Amniotic epithelial cell (primary cell): Measurements from ENCODE around the gene PACS1.
"Not testable (repeated sequence)": the region's sequence is repeated elsewhere in the genome, so short reads cannot be mapped to it uniquely, and the experiment has no call there.

Experiments used
- DNase-seq: peaks from one replicate; pipeline ENCODE4 v3.0.0-alpha.2; 2010; ENCODE audit warnings: low read depth

The PACS1 gene

DNA sequence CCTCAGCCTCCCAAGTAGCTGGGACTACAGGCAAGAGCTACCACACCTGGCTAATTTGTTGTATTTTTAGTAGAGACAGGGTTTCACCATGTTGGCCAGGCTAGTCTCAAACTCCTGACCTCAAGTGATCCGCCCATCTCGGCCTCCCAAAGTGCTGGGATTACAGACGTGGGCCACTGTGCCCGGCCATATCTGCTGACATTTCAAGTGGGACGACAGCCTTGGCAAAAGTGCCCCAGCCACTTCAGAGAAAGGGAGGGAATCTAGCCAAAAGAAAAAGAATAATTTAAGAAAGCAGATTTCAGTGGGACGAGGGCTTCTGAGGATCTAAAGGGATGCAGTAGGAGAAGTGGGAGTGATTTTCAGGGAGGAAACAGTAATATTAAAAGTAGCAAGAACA, 183.0 kb downstream of the PACS1 start:
- not testable (repeated sequence) for DNase-seq

DNA sequence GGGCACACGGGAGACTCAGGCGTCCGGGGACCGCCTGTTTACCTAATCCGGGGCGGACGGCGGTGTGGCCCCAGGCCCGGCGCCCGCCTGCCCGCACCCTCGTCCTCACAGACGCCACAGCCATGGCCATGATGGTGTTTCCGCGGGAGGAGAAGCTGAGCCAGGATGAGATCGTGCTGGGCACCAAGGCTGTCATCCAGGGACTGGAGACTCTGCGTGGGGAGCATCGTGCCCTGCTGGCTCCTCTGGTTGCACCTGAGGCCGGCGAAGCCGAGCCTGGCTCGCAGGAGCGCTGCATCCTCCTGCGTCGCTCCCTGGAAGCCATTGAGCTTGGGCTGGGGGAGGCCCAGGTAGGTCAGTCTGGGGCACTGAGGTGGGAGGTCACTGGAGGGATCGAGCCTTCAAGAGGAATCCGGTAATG, 188.4 kb downstream of the PACS1 start:
- DNase-seq: no peak

DNA sequence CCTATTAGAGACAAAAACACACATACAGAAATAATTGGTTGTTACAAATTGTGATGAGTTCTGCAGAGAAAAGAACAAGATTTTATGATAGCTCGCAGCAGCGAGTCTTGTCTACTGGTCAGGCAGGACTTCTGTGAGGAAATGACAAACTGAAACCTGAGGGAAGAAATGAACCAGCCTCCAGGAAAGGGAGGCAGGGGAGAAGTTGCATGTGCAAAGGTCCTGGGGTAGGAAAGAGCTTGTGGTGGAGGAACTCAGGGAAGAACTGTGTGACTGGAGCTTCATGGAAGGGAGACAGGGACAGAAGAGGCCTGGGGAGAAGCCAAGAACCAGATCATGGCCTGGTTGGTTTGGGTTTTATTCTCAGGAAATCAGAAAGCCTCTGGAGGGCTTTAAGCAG, 189.2 kb downstream of the PACS1 start:
- DNase-seq: no peak

DNA sequence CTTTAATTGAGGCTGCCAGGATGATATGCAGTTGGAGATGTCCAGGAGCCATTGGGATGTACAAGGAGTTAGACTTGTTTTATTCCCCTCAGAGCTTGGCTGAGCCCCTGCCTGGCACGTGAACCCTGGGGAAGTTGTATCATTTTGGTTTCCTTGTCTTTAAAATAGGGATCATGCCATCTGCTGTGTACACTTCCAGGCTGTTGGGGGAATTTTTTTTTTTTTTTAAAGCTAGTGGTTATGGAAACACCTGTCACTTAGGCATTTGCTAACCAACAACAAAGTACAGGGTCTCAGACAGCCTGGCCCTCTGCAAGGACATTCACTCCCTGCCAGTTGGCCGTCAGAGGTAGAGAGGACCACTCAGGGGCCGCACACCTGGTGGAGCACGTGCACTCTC, 189.9 kb downstream of the PACS1 start:
- DNase-seq: no peak

DNA sequence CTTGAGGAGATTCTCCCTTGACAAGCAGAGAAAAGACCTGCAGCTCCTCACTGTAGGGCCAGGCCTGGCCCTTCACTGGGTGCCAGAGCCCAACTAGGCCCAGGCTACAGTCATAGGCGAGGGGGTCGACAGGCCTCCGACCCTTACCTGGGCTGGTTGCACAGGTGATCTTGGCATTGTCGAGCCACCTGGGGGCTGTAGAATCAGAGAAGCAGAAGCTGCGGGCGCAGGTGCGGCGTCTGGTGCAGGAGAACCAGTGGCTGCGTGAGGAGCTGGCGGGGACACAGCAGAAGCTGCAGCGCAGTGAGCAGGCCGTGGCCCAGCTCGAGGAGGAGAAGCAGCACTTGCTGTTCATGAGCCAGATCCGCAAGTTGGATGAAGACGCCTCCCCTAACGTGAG, 191.5 kb downstream of the PACS1 start:
- DNase-seq: no peak

DNA sequence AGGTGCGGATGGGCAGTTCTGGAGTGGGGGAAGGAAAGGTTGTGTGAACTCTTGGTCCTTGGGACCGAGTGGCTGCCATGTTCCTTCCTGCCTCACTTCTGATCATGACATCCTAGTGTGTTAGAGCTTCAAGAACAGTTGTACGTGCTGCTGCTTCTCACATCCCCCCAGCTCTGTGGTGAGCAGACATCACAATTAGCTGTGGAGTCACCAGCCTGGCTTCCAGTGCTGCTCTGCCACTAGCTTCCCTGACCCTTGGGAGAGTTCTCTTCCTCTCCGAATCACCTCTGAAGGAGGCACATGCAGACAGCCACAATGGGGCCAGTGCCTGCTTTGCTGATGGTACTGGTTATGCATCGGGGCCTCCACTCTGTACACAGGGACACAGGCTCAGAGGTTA, 192.1 kb downstream of the PACS1 start:
- no peak for DNase-seq

DNA sequence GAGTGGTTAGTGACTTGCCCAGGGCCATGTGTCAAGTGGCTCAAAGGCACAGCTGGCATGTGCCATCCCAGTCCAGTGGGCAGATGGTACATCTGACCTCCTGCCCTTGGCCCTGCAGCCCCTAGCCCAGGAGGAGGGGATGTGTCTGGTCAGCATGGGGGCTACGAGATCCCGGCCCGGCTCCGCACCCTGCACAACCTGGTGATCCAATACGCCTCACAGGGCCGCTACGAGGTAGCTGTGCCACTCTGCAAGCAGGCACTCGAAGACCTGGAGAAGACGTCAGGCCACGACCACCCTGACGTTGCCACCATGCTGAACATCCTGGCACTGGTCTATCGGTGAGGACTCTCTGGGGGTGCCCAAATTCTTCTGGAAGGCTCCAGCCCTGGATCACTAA, 192.6 kb downstream of the PACS1 start:
- no peak for DNase-seq

DNA sequence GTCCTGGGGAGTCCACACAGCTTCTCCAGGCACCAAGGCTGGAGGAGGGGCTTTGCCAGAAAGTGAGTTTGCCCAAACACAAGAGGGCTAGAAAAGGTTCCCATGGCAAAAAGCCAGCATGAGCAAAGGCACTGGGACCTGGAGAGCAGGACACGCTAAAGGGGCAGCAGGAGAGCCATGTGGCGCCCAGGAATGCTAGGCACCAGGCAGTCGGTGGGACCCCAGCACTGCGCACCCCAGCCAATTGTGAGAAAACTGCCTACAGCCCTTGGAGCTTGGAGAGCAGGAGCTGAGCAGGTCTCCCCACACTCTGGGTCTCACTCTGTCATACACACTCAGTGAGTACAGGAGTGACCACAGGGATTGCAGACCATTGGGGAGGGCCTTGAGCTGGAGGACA, 193.2 kb downstream of the PACS1 start:
- DNase-seq: no peak

DNA sequence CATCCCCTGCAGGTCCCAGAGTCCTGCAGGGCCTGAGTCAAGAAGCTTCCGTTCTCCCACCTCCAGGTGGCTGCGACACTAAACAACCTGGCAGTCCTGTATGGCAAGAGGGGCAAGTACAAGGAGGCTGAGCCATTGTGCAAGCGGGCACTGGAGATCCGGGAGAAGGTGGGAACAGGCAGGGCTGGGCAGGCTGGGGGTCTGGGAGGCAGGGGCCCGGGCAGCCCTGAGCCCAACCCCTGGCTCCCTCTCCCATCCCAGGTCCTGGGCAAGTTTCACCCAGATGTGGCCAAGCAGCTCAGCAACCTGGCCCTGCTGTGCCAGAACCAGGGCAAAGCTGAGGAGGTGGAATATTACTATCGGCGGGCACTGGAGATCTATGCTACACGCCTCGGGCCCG, 193.7 kb downstream of the PACS1 start:
- DNase-seq: no peak

DNA sequence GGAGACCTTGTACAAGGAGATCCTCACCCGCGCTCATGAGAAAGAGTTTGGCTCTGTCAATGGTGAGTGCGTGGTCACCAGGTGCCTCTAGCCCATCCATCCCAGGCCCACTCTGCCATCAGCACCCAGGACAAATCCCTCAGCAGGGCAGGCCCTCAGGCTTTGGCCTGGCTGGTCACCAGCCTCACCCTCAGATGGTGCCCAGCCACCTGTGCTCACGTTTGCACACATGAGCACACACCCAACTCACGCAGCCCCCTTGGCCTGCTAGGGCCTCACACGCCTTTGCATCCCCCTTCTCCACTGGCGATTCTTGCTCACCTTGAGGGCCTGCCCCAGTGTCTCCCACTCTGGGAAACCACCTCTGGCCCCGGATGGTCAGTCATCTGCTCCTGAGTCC, 194.3 kb downstream of the PACS1 start:
- no peak for DNase-seq

DNA sequence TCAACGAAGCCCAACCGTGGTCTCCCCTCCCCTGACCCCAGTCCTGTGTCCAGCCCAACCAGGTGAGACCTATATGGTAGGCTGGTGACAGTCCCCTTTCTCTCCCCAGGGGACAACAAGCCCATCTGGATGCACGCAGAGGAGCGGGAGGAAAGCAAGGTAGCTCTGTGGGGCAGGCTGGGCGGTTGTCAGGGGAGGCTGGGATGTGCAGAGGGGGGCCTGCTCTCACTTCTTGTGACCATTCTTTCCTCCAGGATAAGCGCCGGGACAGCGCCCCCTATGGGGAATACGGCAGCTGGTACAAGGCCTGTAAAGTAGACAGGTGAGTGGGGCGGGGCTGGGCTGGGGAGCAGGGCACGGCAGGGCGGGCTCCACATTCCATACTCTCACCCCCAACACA, 194.8 kb downstream of the PACS1 start:
- DNase-seq: no peak

DNA sequence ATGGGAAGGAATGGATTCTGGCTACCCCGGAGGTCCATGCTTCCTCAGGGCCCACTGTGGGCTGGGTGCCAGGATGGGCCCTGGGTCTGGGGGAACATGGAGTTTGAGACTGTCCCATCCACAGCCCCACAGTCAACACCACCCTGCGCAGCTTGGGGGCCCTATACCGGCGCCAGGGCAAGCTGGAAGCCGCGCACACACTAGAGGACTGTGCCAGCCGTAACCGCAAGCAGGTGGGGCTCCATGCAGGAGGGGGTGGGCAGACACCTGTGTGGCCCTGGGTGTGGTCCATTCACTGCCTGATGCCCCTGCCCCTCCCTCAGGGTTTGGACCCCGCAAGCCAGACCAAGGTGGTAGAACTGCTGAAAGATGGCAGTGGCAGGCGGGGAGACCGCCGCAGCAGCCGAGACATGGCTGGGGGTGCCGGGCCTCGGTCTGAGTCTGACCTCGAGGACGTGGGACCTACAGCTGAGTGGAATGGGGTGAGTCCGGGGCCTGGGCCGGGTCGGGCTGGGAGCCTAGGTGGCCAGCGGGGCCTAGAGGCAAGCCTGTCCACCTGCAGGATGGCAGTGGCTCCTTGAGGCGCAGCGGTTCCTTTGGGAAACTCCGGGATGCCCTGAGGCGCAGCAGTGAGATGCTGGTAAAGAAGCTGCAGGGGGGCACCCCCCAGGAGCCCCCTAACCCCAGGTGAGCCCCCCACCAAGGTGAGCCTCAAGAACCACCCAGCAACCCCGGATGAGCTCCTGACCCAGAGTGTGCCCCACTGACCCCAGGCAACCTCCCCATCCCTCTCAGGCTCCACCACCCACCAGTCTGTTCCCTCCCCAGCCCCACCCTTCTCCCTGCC, 195.7 kb downstream of the PACS1 start:
- no peak for DNase-seq

DNA sequence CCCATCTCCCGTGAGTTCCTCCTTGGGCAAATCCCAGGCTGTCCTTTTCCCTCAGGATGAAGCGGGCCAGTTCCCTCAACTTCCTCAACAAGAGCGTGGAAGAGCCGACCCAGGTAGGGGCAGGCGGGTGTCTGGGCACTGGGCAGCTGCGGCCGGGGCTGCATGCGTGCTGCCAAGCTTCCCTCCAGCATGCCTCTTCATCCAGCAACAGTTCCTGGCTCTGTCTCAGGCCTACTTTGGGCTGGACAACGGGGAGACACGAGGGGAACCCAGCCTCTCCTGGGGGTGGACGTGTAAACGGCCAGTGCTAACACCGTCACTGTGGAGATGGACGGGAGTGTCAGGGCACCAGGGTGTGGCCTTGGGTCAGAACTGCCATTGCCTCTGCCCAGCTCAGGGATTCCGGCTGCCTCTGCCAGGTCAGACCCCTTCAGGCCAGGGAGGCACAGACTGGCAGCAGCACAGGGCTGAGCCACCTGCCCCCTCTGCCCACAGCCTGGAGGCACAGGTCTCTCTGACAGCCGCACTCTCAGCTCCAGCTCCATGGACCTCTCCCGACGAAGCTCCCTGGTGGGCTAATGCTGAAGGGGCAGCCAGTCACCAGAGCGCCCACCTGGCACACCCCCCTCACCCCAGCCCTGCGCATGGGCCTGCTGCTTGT, 196.4 kb downstream of the PACS1 start:
- no peak for DNase-seq

DNA sequence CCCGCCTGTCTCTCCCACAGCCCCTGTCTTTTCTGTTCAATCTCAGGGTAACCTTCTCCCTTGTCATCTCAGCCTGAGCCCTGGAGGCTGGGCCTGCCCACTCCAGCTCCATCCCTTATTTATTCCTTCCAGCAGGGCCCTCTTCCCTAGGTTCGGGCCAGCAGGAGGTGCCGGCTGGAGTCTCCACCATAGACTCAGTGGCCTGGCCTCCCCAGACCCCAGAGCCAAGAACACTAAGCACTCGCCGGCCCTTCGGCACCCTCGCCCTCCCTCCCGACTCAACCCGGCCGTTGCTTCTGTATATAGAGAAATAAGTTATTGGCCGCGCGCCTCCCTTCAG, 196.9 kb downstream of the PACS1 start:
- DNase-seq: no peak

DNA sequence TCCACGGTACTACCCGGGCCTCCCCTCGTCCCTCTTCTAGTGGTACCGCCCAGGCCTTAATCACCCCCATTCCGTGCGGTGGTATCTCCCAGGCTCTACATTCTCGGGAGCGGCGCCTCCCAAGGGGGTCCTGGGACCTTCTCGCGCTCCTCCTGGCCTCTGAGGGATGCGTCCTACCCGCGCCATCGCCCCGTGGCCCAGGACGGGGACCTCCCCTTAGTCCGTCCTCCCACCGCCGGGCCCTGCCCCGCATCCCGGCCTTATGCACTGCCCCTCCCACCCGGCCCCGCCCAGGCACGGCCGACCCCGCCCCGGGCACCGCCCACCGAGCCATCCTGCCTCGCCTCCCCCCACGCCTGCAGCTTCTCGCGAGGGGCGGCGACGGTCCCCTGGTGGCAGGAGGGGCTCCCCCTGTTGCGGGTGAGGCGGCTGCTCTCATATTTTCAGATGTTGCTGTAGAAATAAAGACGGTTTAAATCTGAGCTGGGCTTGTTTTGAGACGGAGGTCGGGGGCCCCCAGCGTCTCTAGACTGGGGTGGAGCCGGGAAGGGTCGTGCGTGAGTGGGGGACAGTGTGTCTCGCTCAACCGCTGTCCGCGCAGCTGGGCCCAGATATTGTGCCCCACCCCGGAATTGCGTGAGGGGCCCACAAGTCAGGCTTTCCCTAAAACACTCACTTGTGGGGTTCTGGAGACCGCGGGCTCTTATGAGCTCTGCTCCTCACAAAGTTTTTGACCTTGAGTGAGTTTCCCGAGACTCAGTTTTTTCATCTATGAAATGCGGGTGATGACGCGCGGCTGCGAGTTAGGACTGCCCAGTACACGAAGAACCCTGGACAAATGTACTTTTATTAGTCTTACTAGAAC, 197.5 kb downstream of the PACS1 start:
- DNase-seq: peak; percentile 76

DNA sequence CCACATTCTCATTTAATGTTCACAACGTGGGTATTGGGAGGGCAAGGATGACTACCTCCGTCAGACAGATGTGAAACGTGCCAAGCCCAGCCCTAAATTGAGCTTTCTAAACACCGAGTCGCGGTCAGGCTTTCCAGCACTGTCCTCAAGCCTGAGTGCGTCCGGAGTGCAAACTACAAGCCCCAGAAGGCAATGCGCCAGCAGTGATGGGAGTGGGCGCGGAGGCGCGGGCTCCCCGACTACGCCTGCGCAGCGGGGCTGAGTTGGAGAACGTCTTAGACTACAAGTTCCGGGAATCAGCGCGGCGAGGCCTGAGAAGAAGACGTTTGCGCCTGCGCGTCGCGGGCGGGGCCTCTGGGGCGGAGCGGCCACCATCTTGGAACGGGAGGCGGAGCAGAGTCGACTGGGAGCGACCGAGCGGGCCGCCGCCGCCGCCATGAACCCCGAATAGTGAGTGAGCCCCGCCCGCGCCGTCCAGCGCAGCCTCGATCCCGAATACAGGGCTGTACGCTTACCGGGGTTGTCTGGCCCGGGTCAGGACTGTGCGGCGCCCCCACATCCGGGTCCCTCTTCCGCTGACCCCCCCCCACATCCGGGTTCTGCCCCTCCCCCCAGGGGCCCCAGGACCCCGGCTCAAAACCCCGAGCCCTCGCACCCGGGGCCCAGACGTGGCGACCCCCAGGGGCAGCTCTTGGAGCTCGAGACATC, 198.3 kb downstream of the PACS1 start, which contains the start of gene RAB1B:
Gene RAB1B, plus strand, starts transcription at position 396 of the 708 bp plus-strand sequence. Its CDS starts 41 bp downstream, at position 437.
- peak; percentile 97 for DNase-seq

DNA sequence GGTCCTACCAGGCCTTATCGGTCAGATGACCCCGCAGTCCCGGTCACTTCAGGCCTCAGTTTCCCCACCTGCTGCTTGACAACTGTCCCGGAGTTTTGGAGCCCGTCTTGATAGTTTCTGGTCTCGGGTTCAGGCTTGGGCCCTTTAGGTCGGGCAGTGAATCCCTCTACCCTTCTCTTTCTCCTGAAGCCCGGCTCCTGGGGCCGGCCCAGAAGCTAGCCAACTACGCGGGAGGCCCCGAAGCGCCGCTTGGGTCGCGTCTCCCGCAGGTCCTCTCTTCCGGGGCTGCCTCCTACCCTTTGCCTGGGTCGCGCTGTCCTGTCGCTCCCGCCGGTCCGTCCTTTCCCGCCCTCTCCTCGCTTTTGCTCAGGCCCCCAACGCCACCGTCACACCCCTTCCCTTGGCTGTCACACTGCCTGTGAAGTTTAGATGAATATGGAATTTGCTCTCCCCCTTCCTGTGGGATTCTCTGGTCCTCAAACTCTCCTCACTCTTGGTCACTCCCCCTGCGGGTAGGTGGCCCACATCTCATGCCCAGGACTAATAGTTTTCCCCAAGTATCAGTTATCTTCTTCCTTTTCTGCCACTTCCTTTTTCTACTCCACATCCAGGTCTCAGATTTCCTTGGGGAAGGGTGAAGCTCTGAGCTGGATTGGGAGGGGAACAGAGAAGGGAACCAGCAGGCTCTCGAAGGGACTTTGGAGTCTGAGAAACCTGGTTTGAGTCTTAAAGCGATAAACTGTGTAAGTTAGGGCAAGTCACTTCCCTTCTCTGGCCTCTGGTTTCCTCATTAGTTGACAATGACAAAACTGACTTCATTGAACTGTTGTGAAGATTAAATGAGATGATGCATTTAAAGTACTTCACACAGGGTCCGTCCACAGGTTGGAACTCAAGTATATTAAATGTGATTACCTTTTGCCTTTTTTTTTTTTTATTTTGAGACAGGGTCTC, 199.2 kb downstream of the PACS1 start:
- peak; percentile 25 for DNase-seq

DNA sequence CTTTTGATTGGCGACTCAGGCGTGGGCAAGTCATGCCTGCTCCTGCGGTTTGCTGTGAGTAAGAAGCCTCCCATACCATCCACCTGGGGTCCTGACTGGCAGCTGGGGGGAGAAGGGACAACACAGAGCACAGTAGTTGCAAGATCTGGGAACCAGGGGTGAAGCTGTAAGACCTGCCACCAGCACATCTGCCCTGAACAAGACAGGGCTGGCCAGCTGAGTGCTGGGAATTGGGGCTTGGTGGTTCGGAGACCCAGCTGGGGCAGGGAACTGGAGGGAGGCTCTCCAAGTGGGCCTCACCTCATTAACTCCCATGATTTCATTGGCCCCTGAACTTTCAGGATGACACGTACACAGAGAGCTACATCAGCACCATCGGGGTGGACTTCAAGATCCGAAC, 201.7 kb downstream of the PACS1 start:
- no peak for DNase-seq

DNA sequence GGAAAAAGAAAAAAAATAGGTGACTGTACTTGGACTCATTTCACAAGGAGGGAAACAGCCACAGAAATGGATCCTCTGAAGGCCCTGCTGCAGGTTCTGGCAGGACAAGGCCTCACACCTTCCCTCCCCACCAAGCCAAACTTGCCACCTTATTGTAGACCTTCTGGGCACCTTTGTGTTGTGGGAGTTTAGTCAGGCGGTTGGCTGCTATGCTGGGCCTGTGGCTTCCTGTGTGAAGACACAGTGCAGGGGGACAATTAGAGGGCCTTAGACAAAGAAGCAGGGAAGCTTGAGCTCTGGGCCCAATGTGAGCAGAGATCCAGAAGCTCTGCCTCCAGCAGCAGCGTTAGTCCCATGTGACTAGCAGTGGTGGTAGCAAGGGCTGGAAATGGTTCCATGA, 202.5 kb downstream of the PACS1 start:
- no peak for DNase-seq

DNA sequence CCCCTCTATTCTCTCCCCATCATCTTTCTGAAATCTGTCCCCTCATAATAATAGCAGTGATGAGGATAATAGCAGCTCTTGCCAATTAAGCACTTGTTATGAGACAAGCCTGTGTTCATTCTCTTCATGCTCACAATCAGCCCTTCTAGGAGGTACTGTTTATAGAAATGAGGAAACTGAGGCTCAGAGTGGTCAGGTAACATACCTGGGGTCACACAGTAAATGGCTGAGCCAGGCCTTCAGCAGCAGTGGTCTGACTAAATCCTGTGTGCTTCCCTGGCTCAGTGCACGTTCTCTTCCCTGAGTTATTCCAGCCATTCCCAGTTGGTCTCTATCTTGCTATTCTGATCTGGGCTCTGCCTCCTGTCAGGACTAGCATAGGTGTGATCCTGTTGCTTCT, 204.1 kb downstream of the PACS1 start:
- DNase-seq: no peak

DNA sequence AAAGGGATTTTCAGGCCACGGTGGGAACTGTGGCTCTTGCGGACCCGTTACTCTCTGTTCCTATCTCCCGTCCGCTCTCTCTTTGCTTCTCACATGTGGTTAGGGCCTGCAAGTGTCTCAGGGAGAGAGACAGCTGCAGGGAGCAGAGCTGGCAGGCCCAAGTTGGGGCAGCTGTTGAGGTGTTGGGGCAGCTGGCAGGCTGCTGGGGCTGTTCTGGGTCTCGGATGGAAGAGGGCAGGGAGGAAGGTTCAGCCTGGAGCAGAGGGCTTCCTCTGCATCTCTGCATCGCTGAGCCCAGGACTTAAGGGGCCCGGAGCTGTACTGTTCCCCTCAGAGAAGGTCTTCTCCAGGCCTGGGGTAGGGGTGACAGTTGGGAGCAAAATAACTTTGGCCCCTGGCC, 205.3 kb downstream of the PACS1 start:
- no peak for DNase-seq
